Measurements from ENCODE around the gene ATG7.

Gene ATG7

DNA sequence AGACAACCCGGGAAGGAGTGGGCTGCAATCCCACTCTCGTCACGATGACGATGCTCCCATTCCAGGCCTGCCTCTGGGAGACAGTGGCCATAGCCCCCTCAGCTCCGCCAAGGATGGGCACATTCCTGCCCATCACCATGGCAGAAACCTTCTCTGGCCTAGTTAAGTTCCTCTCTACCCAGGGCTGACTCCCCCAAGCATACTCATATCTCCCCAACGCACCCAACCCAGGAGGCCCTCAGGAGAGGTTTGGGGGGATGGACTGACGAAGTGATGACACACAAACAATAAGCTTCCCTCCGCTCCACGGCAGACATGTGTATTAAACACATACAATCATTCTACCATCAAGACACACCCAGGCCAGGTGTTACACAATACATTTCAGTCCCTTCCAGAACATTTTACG lies 311.4 kb downstream of the ATG7 start:
- DNase-seq (ENCODE audit: low read depth in 2 of 2) = peak; percentile 32 to 66
- TF ChIP-seq, protein P1, sequence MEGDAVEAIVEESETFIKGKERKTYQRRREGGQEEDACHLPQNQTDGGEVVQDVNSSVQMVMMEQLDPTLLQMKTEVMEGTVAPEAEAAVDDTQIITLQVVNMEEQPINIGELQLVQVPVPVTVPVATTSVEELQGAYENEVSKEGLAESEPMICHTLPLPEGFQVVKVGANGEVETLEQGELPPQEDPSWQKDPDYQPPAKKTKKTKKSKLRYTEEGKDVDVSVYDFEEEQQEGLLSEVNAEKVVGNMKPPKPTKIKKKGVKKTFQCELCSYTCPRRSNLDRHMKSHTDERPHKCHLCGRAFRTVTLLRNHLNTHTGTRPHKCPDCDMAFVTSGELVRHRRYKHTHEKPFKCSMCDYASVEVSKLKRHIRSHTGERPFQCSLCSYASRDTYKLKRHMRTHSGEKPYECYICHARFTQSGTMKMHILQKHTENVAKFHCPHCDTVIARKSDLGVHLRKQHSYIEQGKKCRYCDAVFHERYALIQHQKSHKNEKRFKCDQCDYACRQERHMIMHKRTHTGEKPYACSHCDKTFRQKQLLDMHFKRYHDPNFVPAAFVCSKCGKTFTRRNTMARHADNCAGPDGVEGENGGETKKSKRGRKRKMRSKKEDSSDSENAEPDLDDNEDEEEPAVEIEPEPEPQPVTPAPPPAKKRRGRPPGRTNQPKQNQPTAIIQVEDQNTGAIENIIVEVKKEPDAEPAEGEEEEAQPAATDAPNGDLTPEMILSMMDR (IDR thresholded peaks at IDR 0.05; ENCODE audit: low read depth, low read length) = no peak
- no peak overlapping the region for H3K4me3 ChIP-seq (replicated peaks in 1 of 2; ENCODE audit: low read depth in 2 of 2, low read length in 2 of 2)

DNA sequence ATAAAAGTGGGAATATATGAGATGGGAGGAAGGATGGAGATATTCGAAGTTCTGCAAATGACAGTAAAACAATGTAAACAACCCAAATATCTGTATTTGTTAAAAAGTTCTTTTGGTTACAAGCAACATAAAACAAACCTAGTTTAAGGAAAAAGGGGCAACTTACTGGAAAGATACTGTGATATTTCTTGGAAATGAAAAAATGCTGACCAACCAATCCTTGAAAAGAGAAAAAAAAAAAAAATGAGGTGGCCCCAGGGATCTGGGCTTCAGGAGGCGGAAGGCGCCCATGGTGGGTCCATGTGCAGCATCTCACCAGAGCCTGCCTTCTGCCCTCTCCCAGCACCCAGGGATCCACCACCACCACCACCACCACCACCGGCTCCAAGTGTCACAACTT lies 312.4 kb downstream of the ATG7 start:
- no peak overlapping the region for H3K4me3 ChIP-seq (replicated peaks in 1 of 2; ENCODE audit: low read depth in 2 of 2, low read length in 2 of 2)
- DNase-seq (ENCODE audit: low read depth in 2 of 2) = no peak
- TF ChIP-seq, protein P1 (IDR thresholded peaks at IDR 0.05; ENCODE audit: low read depth, low read length) = no peak

DNA sequence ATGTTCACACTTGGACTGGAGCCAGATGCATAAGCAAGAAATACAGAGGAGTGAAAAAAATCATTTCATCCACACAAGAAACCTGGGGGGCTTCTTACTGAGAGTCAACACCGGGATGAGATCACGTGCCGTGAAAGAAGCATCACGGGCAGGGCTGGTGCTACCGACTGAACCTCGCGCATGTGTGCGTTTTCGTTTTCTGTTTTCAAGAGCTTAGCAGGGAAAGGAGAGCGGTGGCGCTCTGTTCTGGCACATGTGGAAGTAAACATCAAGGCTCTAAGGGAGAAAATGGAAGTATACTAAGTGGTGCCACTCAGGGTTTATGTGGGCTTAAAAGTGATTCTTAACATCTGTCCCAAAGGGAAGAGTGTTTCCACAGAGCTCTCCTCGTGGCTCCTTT lies 315.6 kb downstream of the ATG7 start:
- H3K4me3 ChIP-seq (replicated peaks in 1 of 2; ENCODE audit: low read depth in 2 of 2, low read length in 2 of 2) = no peak overlapping the region
- TF ChIP-seq, protein P1 (IDR thresholded peaks at IDR 0.05; ENCODE audit: low read depth, low read length) = no peak
- no peak for DNase-seq (ENCODE audit: low read depth in 2 of 2)

DNA sequence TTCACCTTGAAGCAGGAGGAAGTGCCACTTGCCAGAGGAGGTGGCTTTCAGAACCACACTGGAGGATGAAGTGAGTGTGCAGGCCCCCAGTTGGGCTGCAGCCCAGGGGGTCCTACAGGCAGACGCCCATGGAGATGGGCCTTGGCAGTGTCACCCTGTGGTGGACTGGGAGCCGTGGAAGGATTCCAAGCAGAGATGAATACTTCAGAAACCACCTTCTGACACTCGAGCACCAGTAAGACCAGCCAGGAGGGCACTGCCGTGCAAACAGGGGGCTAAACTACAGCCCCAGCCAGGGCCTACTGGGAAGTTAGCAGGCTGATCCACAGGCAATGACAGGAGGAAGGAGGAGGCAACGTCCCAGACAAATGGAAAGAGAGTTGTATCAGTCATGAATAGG lies 316.1 kb downstream of the ATG7 start:
- no peak for DNase-seq (ENCODE audit: low read depth in 2 of 2)
- no peak overlapping the region for H3K4me3 ChIP-seq (replicated peaks in 1 of 2; ENCODE audit: low read depth in 2 of 2, low read length in 2 of 2)
- TF ChIP-seq, protein P1 (IDR thresholded peaks at IDR 0.05; ENCODE audit: low read depth, low read length) = no peak

DNA sequence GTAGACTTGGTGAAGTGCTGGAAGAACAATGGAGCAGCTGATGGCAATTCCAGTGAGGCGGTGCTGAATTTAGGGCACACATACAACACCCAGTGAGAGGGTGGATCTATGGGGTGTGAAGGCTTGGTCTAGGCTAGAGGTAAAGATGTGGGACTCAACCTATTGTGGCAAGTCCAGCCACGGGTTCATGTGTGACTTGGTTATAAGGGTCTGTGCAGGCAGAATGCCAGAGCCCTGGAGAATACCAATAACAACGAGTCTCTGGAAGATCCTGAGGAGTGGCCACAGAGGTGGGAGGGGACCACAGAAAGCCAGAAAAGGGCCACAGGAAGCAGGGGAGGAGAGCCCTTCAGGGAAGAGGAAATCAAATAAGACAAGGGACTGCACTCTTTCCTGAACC lies 316.6 kb downstream of the ATG7 start:
- no peak for DNase-seq (ENCODE audit: low read depth in 2 of 2)
- TF ChIP-seq, protein P1 (IDR thresholded peaks at IDR 0.05; ENCODE audit: low read depth, low read length) = no peak

DNA sequence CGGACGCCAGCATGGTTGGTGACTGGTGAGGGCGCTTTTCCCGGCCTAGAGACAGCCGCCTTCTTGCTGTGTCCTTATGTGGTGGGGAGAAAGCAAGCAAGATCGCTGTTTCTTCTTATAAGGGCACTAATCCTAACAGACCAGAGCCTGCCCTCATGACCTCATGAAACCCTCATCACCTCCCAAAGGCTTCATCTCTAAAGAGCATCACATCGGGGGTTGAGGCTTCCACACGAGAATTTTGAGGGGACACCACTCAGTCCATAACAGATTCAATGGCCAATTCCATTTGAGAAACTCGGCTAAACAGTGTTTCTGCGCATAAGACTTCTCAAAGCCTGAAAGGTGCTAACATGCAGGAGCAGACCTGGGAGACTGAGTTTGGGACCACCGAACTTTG lies 317.5 kb downstream of the ATG7 start:
- no peak overlapping the region for H3K4me3 ChIP-seq (replicated peaks in 1 of 2; ENCODE audit: low read depth in 2 of 2, low read length in 2 of 2)
- TF ChIP-seq, protein P1 (IDR thresholded peaks at IDR 0.05; ENCODE audit: low read depth, low read length) = no peak
- no peak for DNase-seq (ENCODE audit: low read depth in 2 of 2)

More for the DNA sequence above, 316.6 kb downstream of the ATG7 start:
- H3K4me3 ChIP-seq (replicated peaks in 1 of 2; ENCODE audit: low read depth in 2 of 2, low read length in 2 of 2) = no peak overlapping the region

DNA sequence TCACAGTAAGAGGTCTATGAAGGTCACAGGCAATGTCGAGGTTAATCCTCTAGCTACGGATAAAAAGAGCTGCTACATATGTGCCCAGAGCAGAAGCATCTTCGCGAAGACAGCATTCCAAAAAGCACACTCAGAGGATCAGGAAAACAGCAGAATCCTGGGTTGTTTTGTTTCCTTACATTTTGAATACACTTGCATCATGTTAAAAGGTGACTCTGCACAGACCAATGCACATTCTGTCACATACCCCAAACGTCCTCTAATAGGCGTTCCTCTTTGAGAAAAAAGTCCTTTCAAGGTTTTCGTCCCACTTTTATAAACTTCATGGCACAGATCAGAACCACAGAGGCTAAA lies 318.8 kb downstream of the ATG7 start:
- no peak overlapping the region for H3K4me3 ChIP-seq (replicated peaks in 1 of 2; ENCODE audit: low read depth in 2 of 2, low read length in 2 of 2)
- peak; percentile 33 to 72 for DNase-seq (ENCODE audit: low read depth in 2 of 2)
- TF ChIP-seq, protein P1 (IDR thresholded peaks at IDR 0.05; ENCODE audit: low read depth, low read length) = no peak
